ENCODE results near the gene RAB8A. TPM values are rescaled to one million over a fixed set of nuclear protein-coding genes. Genes with fewer than 3 reads are reported as not detected.
"Not testable (repeated sequence)": the region's sequence is repeated elsewhere in the genome, so short reads cannot be mapped to it uniquely, and the experiment has no call there.

Gene RAB8A
- total and polyA plus RNA-seq, 4 donors: 32.2 to 71.4 (median 60.3) TPM

- Histone ChIP-seq H3K27ac (ENCODE audit: low read depth in 1 of 2, low read length in 1 of 2) (peak overlapping the region in 1 of 2 donors; percentile 22), H3K36me3 (ENCODE audit: control insufficient read depth in 4 of 4, insufficient read depth in 4 of 4, low read length in 4 of 4) (peaks cover 19 to 60% (median 51%) of the 10 kb centered on the region in 4 donors)
- no peak for DNase-seq
Observed at GRCh38 chr19:16098416-16098768, 13.3 kb upstream of the RAB8A start.

GRCh38 chr19:16098821-16099220, 12.9 kb upstream of the RAB8A start:
- peaks cover 0 to 1% (median 0%) of the 10 kb centered on the region in 5 donors for H3K4me1 ChIP-seq (ENCODE audit: control insufficient read depth in 5 of 5, insufficient read depth in 5 of 5, low read length in 5 of 5)
- no peak overlapping the region for H3K4me3 ChIP-seq
- no peak overlapping the region for H3K27ac ChIP-seq (ENCODE audit: low read depth in 1 of 2, low read length in 1 of 2)
- no peaks in the 10 kb centered on the region for H3K9me3 ChIP-seq (ENCODE audit: control insufficient read depth in 4 of 4, insufficient read depth in 3 of 4, low read length in 3 of 4)
- no peak for ATAC-seq (ENCODE audit: insufficient read depth, low FRiP score)
- no peak overlapping the region for H3K9ac ChIP-seq (ENCODE audit: insufficient read depth in 1 of 2, low read length in 2 of 2)
- peaks cover 19 to 61% (median 50%) of the 10 kb centered on the region in 4 donors for H3K36me3 ChIP-seq (ENCODE audit: control insufficient read depth in 4 of 4, insufficient read depth in 4 of 4, low read length in 4 of 4)
- H3K27me3 ChIP-seq (ENCODE audit: control insufficient read depth in 3 of 3, insufficient read depth in 3 of 3, low read length in 2 of 3): no peaks in the 10 kb centered on the region
- TF ChIP-seq CTCF (IDR thresholded peaks at IDR 0.05; ENCODE audit: control extremely low read depth, extremely low read depth): no peak
- no peak for DNase-seq
- WGBS, 2 donors: 91 to 95% methylated on average over 6 of the region's 6 CpGs

More at GRCh38 chr19:16098416-16098768, 13.3 kb upstream of the RAB8A start:
- no peak overlapping the region for H3K4me3 ChIP-seq
- no peak overlapping the region for H3K9ac ChIP-seq (ENCODE audit: insufficient read depth in 1 of 2, low read length in 2 of 2)
- WGBS, 2 donors: 93 to 96% methylated on average over 6 of the region's 6 CpGs
- H3K27me3 ChIP-seq (ENCODE audit: control insufficient read depth in 3 of 3, insufficient read depth in 3 of 3, low read length in 2 of 3): no peaks in the 10 kb centered on the region
- ATAC-seq (ENCODE audit: insufficient read depth, low FRiP score): no peak
- TF ChIP-seq CTCF (IDR thresholded peaks at IDR 0.05; ENCODE audit: control extremely low read depth, extremely low read depth): no peak
- no peaks in the 10 kb centered on the region for H3K9me3 ChIP-seq (ENCODE audit: control insufficient read depth in 4 of 4, insufficient read depth in 3 of 4, low read length in 3 of 4)
- peaks cover 0 to 1% (median 0%) of the 10 kb centered on the region in 5 donors for H3K4me1 ChIP-seq (ENCODE audit: control insufficient read depth in 5 of 5, insufficient read depth in 5 of 5, low read length in 5 of 5)

GRCh38 chr19:16099314-16099965, 12.2 kb upstream of the RAB8A start:
- WGBS, 2 donors: 94 to 96% methylated on average over 8 of the region's 8 CpGs
- not testable (repeated sequence) for DNase-seq; H3K4me1 ChIP-seq (ENCODE audit: control insufficient read depth in 5 of 5, insufficient read depth in 5 of 5, low read length in 5 of 5)

GRCh38 chr19:16100524-16100923, 11.2 kb upstream of the RAB8A start:
- no peak for TF ChIP-seq CTCF (IDR thresholded peaks at IDR 0.05; ENCODE audit: control extremely low read depth, extremely low read depth)
- H3K27me3 ChIP-seq (ENCODE audit: control insufficient read depth in 3 of 3, insufficient read depth in 3 of 3, low read length in 2 of 3): no peaks in the 10 kb centered on the region
- H3K4me3 ChIP-seq: no peak overlapping the region
- H3K36me3 ChIP-seq (ENCODE audit: control insufficient read depth in 4 of 4, insufficient read depth in 4 of 4, low read length in 4 of 4): peaks cover 15 to 46% (median 40%) of the 10 kb centered on the region in 4 donors
- DNase-seq (no peak), ATAC-seq (ENCODE audit: insufficient read depth, low FRiP score) (no peak)
- WGBS, 2 donors: 96 to 97% methylated on average over 4 of the region's 4 CpGs
- peaks cover 0 to 1% (median 0%) of the 10 kb centered on the region in 5 donors for H3K4me1 ChIP-seq (ENCODE audit: control insufficient read depth in 5 of 5, insufficient read depth in 5 of 5, low read length in 5 of 5)
- no peaks in the 10 kb centered on the region for H3K9me3 ChIP-seq (ENCODE audit: control insufficient read depth in 4 of 4, insufficient read depth in 3 of 4, low read length in 3 of 4)
- H3K9ac ChIP-seq (ENCODE audit: insufficient read depth in 1 of 2, low read length in 2 of 2): no peak overlapping the region
- H3K27ac ChIP-seq (ENCODE audit: low read depth in 1 of 2, low read length in 1 of 2): no peak overlapping the region

More at GRCh38 chr19:16099314-16099965, 12.2 kb upstream of the RAB8A start:
- H3K27me3 ChIP-seq (ENCODE audit: control insufficient read depth in 3 of 3, insufficient read depth in 3 of 3, low read length in 2 of 3); H3K9me3 ChIP-seq (ENCODE audit: control insufficient read depth in 4 of 4, insufficient read depth in 3 of 4, low read length in 3 of 4); H3K27ac ChIP-seq (ENCODE audit: low read depth in 1 of 2, low read length in 1 of 2); H3K9ac ChIP-seq (ENCODE audit: insufficient read depth in 1 of 2, low read length in 2 of 2); H3K4me3 ChIP-seq; ATAC-seq (ENCODE audit: insufficient read depth, low FRiP score): not testable (repeated sequence)
- H3K36me3 ChIP-seq (ENCODE audit: control insufficient read depth in 4 of 4, insufficient read depth in 4 of 4, low read length in 4 of 4): peaks cover 19 to 57% (median 49%) of the 10 kb centered on the region in 4 donors
